ENCODE measurements around the gene EDC3.
A peak's percentile ranks its signal among the peaks of the same experiment; 100 is the strongest.
"Not testable (repeated sequence)": the region's sequence is repeated elsewhere in the genome, so short reads cannot be mapped to it uniquely, and the experiment has no call there.

EDC3 gene

GRCh38 chr15:74603026-74603788 is 92.6 kb downstream of the EDC3 start:
- no peak overlapping the region for H3K27ac ChIP-seq (ENCODE audit: low read depth, low read length)
- H3K9me3 ChIP-seq (ENCODE audit: low read length), result no peaks in the 10 kb centered on the region
- H3K4me1 ChIP-seq (ENCODE audit: insufficient read depth, low read length), result peaks cover 20% of the 10 kb centered on the region
- no peak overlapping the region for H3K9ac ChIP-seq (ENCODE audit: low read length)
- H3K4me3 ChIP-seq (ENCODE audit: low read depth in 1 of 2, low read length in 2 of 2), result no peak overlapping the region
- no peaks in the 10 kb centered on the region for H3K27me3 ChIP-seq (ENCODE audit: control insufficient read depth in 1 of 2, insufficient read depth in 2 of 2, low read length in 2 of 2)
- no peaks in the 10 kb centered on the region for H3K36me3 ChIP-seq (ENCODE audit: insufficient read depth, low read length)

GRCh38 chr15:74599156-74599555 is 96.7 kb downstream of the EDC3 start:
- peak overlapping the region; percentile 93 for H3K27ac ChIP-seq (ENCODE audit: low read depth, low read length)
- no peaks in the 10 kb centered on the region for H3K36me3 ChIP-seq (ENCODE audit: insufficient read depth, low read length)
- no peaks in the 10 kb centered on the region for H3K9me3 ChIP-seq (ENCODE audit: low read length)
- H3K9ac ChIP-seq (ENCODE audit: low read length), result peak overlapping the region; percentile 87
- H3K4me3 ChIP-seq (ENCODE audit: low read depth in 1 of 2, low read length in 2 of 2), result peak overlapping the region; percentile 76 to 99
- H3K4me1 ChIP-seq (ENCODE audit: insufficient read depth, low read length), result peaks cover 24% of the 10 kb centered on the region
- H3K27me3 ChIP-seq (ENCODE audit: control insufficient read depth in 1 of 2, insufficient read depth in 2 of 2, low read length in 2 of 2), result no peaks in the 10 kb centered on the region

- H3K9ac ChIP-seq (ENCODE audit: low read length), result peak overlapping the region; percentile 87
- H3K36me3 ChIP-seq (ENCODE audit: insufficient read depth, low read length), result peaks cover 1% of the 10 kb centered on the region
- no peaks in the 10 kb centered on the region for H3K9me3 ChIP-seq (ENCODE audit: low read length)
- peak overlapping the region; percentile 93 for H3K27ac ChIP-seq (ENCODE audit: low read depth, low read length)
- peaks cover 24% of the 10 kb centered on the region for H3K4me1 ChIP-seq (ENCODE audit: insufficient read depth, low read length)
- H3K27me3 ChIP-seq (ENCODE audit: control insufficient read depth in 1 of 2, insufficient read depth in 2 of 2, low read length in 2 of 2), result no peaks in the 10 kb centered on the region
- peak overlapping the region; percentile 76 to 99 for H3K4me3 ChIP-seq (ENCODE audit: low read depth in 1 of 2, low read length in 2 of 2)
Measured at GRCh38 chr15:74598126-74598842, 97.5 kb downstream of the EDC3 start.

DNA sequence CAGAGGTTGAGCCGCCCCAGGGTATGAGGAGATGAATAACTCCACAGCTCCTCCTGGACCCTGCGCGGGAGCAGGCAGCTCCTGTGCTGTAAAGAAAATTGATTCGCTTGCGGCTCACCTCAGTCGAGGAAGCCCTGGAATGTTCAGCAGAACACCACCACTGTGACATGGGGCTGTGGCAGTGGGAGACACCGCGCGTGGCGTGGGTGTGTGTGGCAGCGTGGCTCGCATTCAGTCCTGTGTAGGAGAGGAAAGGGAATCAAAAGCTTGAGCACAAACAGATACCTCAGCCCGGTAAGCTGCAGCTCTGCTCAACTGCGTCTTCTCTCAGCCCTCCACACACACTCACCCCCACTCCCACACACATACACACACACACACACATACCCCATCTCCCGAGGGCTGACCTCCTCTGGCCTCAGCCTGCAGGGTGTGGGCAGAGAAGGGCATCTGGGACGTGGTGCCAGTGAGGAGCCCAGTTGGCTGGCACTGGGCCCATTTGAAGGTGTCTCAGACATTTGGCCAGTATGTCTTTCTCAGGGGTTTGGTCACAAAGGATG is 98.6 kb downstream of the EDC3 start:
- Histone ChIP-seq H3K36me3 (ENCODE audit: insufficient read depth, low read length) (peaks cover 12% of the 10 kb centered on the region), H3K4me1 (ENCODE audit: insufficient read depth, low read length) (peaks cover 24% of the 10 kb centered on the region)
- not testable (repeated sequence) for H3K27ac ChIP-seq (ENCODE audit: low read depth, low read length); H3K9me3 ChIP-seq (ENCODE audit: low read length); H3K27me3 ChIP-seq (ENCODE audit: control insufficient read depth in 1 of 2, insufficient read depth in 2 of 2, low read length in 2 of 2); H3K9ac ChIP-seq (ENCODE audit: low read length); H3K4me3 ChIP-seq (ENCODE audit: low read depth in 1 of 2, low read length in 2 of 2)

GRCh38 chr15:74596736-74597135 is 99.1 kb downstream of the EDC3 start:
- peaks cover 24% of the 10 kb centered on the region for H3K4me1 ChIP-seq (ENCODE audit: insufficient read depth, low read length)
- not testable (repeated sequence) for H3K27me3 ChIP-seq (ENCODE audit: control insufficient read depth in 1 of 2, insufficient read depth in 2 of 2, low read length in 2 of 2); H3K4me3 ChIP-seq (ENCODE audit: low read depth in 1 of 2, low read length in 2 of 2); H3K9ac ChIP-seq (ENCODE audit: low read length); H3K27ac ChIP-seq (ENCODE audit: low read depth, low read length); H3K9me3 ChIP-seq (ENCODE audit: low read length)
- peaks cover 17% of the 10 kb centered on the region for H3K36me3 ChIP-seq (ENCODE audit: insufficient read depth, low read length)

GRCh38 chr15:74595271-74595670 is 100.6 kb downstream of the EDC3 start:
- H3K4me3 ChIP-seq (ENCODE audit: low read depth in 1 of 2, low read length in 2 of 2), result no peak overlapping the region
- H3K36me3 ChIP-seq (ENCODE audit: insufficient read depth, low read length), result peaks cover 30% of the 10 kb centered on the region
- H3K9ac ChIP-seq (ENCODE audit: low read length), result no peak overlapping the region
- no peaks in the 10 kb centered on the region for H3K27me3 ChIP-seq (ENCODE audit: control insufficient read depth in 1 of 2, insufficient read depth in 2 of 2, low read length in 2 of 2)
- peaks cover 17% of the 10 kb centered on the region for H3K4me1 ChIP-seq (ENCODE audit: insufficient read depth, low read length)
- H3K9me3 ChIP-seq (ENCODE audit: low read length), result no peaks in the 10 kb centered on the region
- H3K27ac ChIP-seq (ENCODE audit: low read depth, low read length), result no peak overlapping the region

- Histone ChIP-seq H3K9ac (ENCODE audit: low read length) (no peak overlapping the region), H3K36me3 (ENCODE audit: insufficient read depth, low read length) (peaks cover 36% of the 10 kb centered on the region), H3K27ac (ENCODE audit: low read depth, low read length) (no peak overlapping the region), H3K4me1 (ENCODE audit: insufficient read depth, low read length) (peaks cover 10% of the 10 kb centered on the region), H3K4me3 (ENCODE audit: low read depth in 1 of 2, low read length in 2 of 2) (no peak overlapping the region), H3K9me3 (ENCODE audit: low read length) (no peaks in the 10 kb centered on the region), H3K27me3 (ENCODE audit: control insufficient read depth in 1 of 2, insufficient read depth in 2 of 2, low read length in 2 of 2) (no peaks in the 10 kb centered on the region)
Measured at GRCh38 chr15:74594455-74594854, 101.4 kb downstream of the EDC3 start.

DNA sequence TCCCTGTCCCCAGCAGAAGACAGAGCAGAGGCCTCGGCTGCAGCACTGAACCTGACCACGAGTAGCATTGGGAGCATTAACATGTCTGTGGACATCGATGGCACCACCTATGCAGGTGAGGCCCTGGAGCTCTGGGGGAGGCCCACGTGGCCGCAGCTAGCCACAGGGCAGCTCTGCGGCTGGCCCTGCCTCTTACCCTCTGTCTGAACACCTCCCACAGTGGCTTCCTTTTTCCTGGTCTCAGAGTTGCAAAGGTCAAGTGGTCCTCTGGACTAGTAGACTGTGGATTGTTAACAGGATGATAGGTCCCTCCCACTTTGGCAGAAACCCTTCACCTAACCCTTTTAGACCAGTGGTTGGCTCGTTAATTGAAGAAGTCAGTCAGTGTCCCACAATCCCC is 102.7 kb downstream of the EDC3 start:
- Histone ChIP-seq H3K36me3 (ENCODE audit: insufficient read depth, low read length) (peaks cover 36% of the 10 kb centered on the region), H3K9ac (ENCODE audit: low read length) (no peak overlapping the region), H3K27me3 (ENCODE audit: control insufficient read depth in 1 of 2, insufficient read depth in 2 of 2, low read length in 2 of 2) (no peaks in the 10 kb centered on the region), H3K27ac (ENCODE audit: low read depth, low read length) (no peak overlapping the region), H3K4me3 (ENCODE audit: low read depth in 1 of 2, low read length in 2 of 2) (no peak overlapping the region), H3K4me1 (ENCODE audit: insufficient read depth, low read length) (peaks cover 4% of the 10 kb centered on the region), H3K9me3 (ENCODE audit: low read length) (no peaks in the 10 kb centered on the region)

- no peaks in the 10 kb centered on the region for H3K4me1 ChIP-seq (ENCODE audit: insufficient read depth, low read length)
- H3K27ac ChIP-seq (ENCODE audit: low read depth, low read length), result no peak overlapping the region
- no peak overlapping the region for H3K9ac ChIP-seq (ENCODE audit: low read length)
- no peaks in the 10 kb centered on the region for H3K27me3 ChIP-seq (ENCODE audit: control insufficient read depth in 1 of 2, insufficient read depth in 2 of 2, low read length in 2 of 2)
- no peaks in the 10 kb centered on the region for H3K9me3 ChIP-seq (ENCODE audit: low read length)
- no peak overlapping the region for H3K4me3 ChIP-seq (ENCODE audit: low read depth in 1 of 2, low read length in 2 of 2)
- peaks cover 44% of the 10 kb centered on the region for H3K36me3 ChIP-seq (ENCODE audit: insufficient read depth, low read length)
Measured at GRCh38 chr15:74592222-74592621, 103.6 kb downstream of the EDC3 start.

GRCh38 chr15:74589826-74590225 is 106.0 kb downstream of the EDC3 start:
- H3K4me1 ChIP-seq (ENCODE audit: insufficient read depth, low read length), result no peaks in the 10 kb centered on the region
- H3K9me3 ChIP-seq (ENCODE audit: low read length), result no peaks in the 10 kb centered on the region
- H3K36me3 ChIP-seq (ENCODE audit: insufficient read depth, low read length), result peaks cover 50% of the 10 kb centered on the region
- H3K4me3 ChIP-seq (ENCODE audit: low read depth in 1 of 2, low read length in 2 of 2), result no peak overlapping the region
- no peaks in the 10 kb centered on the region for H3K27me3 ChIP-seq (ENCODE audit: control insufficient read depth in 1 of 2, insufficient read depth in 2 of 2, low read length in 2 of 2)
- H3K27ac ChIP-seq (ENCODE audit: low read depth, low read length), result no peak overlapping the region
- no peak overlapping the region for H3K9ac ChIP-seq (ENCODE audit: low read length)

DNA sequence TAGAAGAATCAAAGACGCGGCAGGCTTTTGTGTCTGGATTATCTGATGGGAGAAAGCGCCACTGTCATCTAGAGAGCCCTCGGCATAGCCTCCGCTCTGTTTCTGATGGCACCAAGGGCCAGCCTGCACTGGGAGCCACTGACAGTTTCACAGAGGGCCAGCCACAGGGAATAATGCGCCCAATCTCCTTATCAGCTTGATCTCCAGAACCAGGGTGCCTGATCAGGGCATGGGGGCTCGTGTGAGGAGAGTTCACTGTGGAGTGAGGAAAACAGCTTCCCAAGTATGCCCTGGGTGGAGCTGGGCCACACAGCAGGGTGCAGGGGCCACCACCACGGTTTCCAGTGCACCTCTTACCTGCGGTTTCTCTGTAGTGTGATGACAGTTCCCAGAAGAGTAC is 110.0 kb downstream of the EDC3 start:
- Histone ChIP-seq H3K27me3 (ENCODE audit: control insufficient read depth in 1 of 2, insufficient read depth in 2 of 2, low read length in 2 of 2) (no peaks in the 10 kb centered on the region), H3K27ac (ENCODE audit: low read depth, low read length) (no peak overlapping the region), H3K9me3 (ENCODE audit: low read length) (no peaks in the 10 kb centered on the region), H3K36me3 (ENCODE audit: insufficient read depth, low read length) (peaks cover 26% of the 10 kb centered on the region), H3K4me1 (ENCODE audit: insufficient read depth, low read length) (no peaks in the 10 kb centered on the region), H3K4me3 (ENCODE audit: low read depth in 1 of 2, low read length in 2 of 2) (no peak overlapping the region), H3K9ac (ENCODE audit: low read length) (no peak overlapping the region)

Measured in muscle layer of colon (tissue), 2 donors.